Retinal pigment epithelial cell (primary cell): Measurements from ENCODE around the gene ATXN7.

Experiments used
- DNase-seq: peaks from one replicate; pipeline ENCODE4 v3.0.0-alpha.2; 2010; ENCODE audit warnings: low read depth
- H3K4me3 ChIP-seq: 2 replicates; pipeline ENCODE4 v1.5.1; 2011; ENCODE audit warnings: mild to moderate bottlenecking, low read length, control low read depth, moderate library complexity
- CTCF ChIP-seq: conservative IDR thresholded peaks from 2 replicates; pipeline ENCODE4 v1.5.1; 2011; ENCODE audit warnings: low read depth, low read length, control low read depth, inconsistent platforms

The ATXN7 gene

DNA sequence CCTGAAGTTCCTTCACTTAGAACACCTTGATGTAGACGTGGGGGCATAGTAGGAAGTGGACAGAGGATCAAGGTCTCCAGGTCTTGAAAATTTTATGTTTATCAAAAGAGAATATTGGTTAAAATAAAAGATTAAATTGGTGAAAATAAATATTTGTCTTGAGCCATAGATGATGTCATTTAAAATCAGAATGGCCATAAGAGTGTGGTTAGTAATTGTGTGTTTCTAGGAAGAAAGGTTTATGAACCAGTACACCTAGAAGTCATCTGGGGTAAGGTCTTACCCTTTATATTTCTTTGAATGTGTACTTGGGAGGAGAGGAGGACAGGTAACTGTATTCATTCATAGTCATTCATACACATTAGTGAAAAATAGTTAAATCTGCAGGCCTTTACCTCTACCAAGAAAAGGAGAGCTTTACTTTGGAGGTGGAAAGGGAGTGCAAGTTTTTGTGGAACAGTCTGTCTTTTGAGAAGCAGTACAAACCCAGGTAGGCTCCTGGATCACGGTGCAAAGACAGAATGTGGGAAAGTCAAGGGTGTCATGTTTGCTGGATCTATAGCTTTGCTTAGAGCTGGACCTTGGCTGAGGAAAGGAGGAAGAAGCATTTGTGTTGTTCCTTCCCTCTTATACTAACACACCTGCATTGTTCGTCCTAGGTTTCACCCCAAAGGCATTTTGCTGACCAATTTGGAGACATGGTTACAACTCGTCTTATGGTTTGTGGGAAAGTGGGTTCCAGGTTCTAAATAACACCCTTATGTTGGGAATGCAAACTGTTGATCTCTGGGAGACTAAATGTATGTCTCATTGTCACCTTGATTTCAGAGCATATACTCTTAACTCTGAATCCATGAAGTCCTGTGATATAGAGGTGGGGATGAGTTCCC, 42.3 kb downstream of the ATXN7 start:
- DNase-seq, result no peak
- TF ChIP-seq CTCF, result no peak
- H3K4me3 ChIP-seq, result no peak overlapping the region

- DNase-seq, result no peak
- TF ChIP-seq CTCF, result peak; percentile 52
- H3K4me3 ChIP-seq, result no peak overlapping the region
These were observed 44.5 kb downstream of the ATXN7 start for GRCh38 chr3:63908081-63908736.

- TF ChIP-seq CTCF, result no peak
- no peak for DNase-seq
- no peak overlapping the region for H3K4me3 ChIP-seq
These were observed 45.1 kb downstream of the ATXN7 start for GRCh38 chr3:63908776-63909175.

GRCh38 chr3:63909431-63909830, 45.8 kb downstream of the ATXN7 start:
- TF ChIP-seq CTCF, result no peak
- DNase-seq, result no peak
- H3K4me3 ChIP-seq, result no peak overlapping the region

DNA sequence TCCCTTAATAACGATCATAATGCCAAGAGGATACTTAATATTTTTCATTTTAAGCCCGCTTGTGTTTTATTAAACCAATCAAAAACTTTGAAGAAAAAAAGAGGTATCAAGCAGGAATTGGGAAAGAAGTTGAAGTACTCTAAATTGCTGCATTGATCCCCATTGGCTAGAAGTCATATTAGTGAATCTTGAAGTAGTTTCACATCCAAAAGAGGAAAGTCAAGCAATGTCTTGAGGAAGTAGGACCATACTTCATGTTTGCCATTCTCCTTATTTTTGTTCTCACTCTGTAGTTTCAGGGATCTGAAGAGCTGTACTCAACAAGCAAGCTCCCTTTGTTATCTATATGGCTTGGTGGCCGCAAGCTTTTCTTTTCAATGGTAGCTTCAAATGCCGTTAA, 46.3 kb downstream of the ATXN7 start:
- H3K4me3 ChIP-seq, result no peak overlapping the region
- DNase-seq, result no peak
- TF ChIP-seq CTCF, result no peak

DNA sequence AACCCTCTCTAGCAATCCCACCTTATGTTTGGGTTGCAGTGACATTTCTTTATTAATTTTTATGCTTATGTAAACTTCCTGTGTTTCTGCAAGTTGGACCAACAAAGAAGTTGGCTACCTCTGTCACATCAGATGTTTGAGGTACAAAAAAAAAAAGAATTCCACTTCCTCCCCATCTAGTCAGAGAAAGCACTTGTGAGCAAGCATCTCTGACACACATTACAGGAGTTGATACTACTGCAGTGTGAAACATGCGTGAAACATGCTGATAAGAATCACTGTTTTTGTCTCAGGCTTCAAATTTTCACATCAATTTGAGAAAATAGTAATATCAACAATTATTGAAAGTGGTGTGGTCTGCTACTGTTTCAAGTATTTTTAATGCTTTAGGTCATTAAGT, 47.2 kb downstream of the ATXN7 start:
- TF ChIP-seq CTCF, result no peak
- DNase-seq, result no peak
- peak overlapping the region; percentile 70 for H3K4me3 ChIP-seq

DNA sequence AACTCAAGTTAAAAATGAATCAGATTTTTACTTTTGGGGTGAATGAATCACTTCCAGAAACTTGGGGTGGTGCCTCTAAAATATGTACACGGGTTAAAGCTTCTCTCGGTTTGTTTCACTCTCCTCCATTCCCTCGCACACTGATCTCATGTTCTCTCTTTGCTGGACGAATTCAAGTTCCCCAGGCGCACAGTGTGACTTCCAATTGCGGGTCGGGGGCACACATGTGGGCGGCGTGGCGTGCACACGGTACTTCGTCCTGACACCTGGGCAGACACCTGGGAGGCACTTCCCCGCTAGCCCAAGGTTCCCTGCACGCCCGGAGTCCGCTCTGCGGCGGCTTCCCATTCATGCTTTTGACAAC, 47.8 kb downstream of the ATXN7 start:
- TF ChIP-seq CTCF, result no peak
- no peak for DNase-seq
- H3K4me3 ChIP-seq, result peak overlapping the region; percentile 70
